Activated naive CD4-positive, alpha-beta T cell treated with Interleukin-2 at 50 U/mL for 16 hours (primary cell): Measurements from ENCODE around the gene NIT2.
A peak's percentile ranks its signal among the peaks of the same experiment; 100 is the strongest.

Experiments
- DNase-seq: peaks from one replicate; pipeline ENCODE4 v3.0.0-alpha.2; 2020

NIT2 gene

GRCh38 chr3:100399341-100400071, 64.9 kb downstream of the NIT2 start:
- peak; percentile 2 for DNase-seq

GRCh38 chr3:100400419-100400779, 65.8 kb downstream of the NIT2 start:
- peak; percentile 57 for DNase-seq

- DNase-seq = peak; percentile 96
These were observed 66.5 kb downstream of the NIT2 start, which contains the start of the genes LNP1 and TOMM70 for GRCh38 chr3:100400780-100401673. Gene LNP1, plus strand, starts transcription at chr3:100401539. Its CDS starts 28,191 bp downstream, at chr3:100429730. Gene TOMM70, minus strand, starts transcription at chr3:100401089. Its CDS starts 140 bp downstream, at chr3:100400949.

GRCh38 chr3:100401674-100402041, 67.1 kb downstream of the NIT2 start:
- peak; percentile 58 for DNase-seq

- DNase-seq = no peak
These were observed 67.7 kb downstream of the NIT2 start for GRCh38 chr3:100402256-100402655.

GRCh38 chr3:100402891-100403290, 68.3 kb downstream of the NIT2 start:
- DNase-seq = no peak

- DNase-seq = no peak
These were observed 69.0 kb downstream of the NIT2 start for GRCh38 chr3:100403362-100404249.

GRCh38 chr3:100404250-100404548, 69.6 kb downstream of the NIT2 start:
- no peak for DNase-seq

- DNase-seq = no peak
These were observed 72.6 kb downstream of the NIT2 start for GRCh38 chr3:100407164-100407563.

- no peak for DNase-seq
These were observed 73.5 kb downstream of the NIT2 start for GRCh38 chr3:100407977-100408532.
